ENCODE measurements around the gene C1QTNF7. TPM values are rescaled to one million over a fixed set of nuclear protein-coding genes. Genes with fewer than 3 reads are reported as not detected.

C1QTNF7 gene
- total RNA-seq (2014; rRNA removed; shearing (Covaris generic); ENCODE audit: low replicate concordance), result not detected in 2 replicates

GRCh38 chr4:15427701-15428100, at the start of gene C1QTNF7:
TSS of gene C1QTNF7 (plus strand) at chr4:15428033. CDS start at chr4:15435744, 7,711 bp downstream.
- Histone ChIP-seq H3K9me3 (ENCODE audit: low read length) (no peaks in the 10 kb centered on the region), H3K27me3 (ENCODE audit: low read length) (no peaks in the 10 kb centered on the region), H3K36me3 (ENCODE audit: insufficient read depth, low read length) (no peaks in the 10 kb centered on the region), H3K9me2 (replicated peaks; ENCODE audit: insufficient read depth, low read length) (no peaks in the 10 kb centered on the region), H3K4me2 (ENCODE audit: low read depth, low read length, poor library complexity, severe bottlenecking) (no peak within 1 kb of the TSS), H3K79me2 (ENCODE audit: low read length) (no peaks in the 10 kb centered on the region), H4K20me1 (ENCODE audit: insufficient read depth, low read depth, low read length) (no peaks in the 10 kb centered on the region), H3K4me3 (ENCODE audit: low read length) (no peak within 1 kb of the TSS), H2AFZ (ENCODE audit: low read length) (no peak within 1 kb of the TSS), H3K27ac (ENCODE audit: low read length) (no peak within 1 kb of the TSS), H3K4me1 (ENCODE audit: low read length) (no peaks in the 10 kb centered on the region), H3K9ac (ENCODE audit: low read length) (no peak within 1 kb of the TSS)
- no peak for DNase-seq

GRCh38 chr4:15378062-15378461, 49.8 kb upstream of the C1QTNF7 start:
- DNase-seq, result no peak
- no peaks in the 10 kb centered on the region for H3K4me1 ChIP-seq (ENCODE audit: low read length)
- no peaks in the 10 kb centered on the region for H3K27me3 ChIP-seq (ENCODE audit: low read length)
- no peak overlapping the region for H3K27ac ChIP-seq (ENCODE audit: low read length)
- H4K20me1 ChIP-seq (ENCODE audit: insufficient read depth, low read depth, low read length), result no peaks in the 10 kb centered on the region
- H3K9ac ChIP-seq (ENCODE audit: low read length), result no peak overlapping the region
- H3K9me2 ChIP-seq (replicated peaks; ENCODE audit: insufficient read depth, low read length), result no peaks in the 10 kb centered on the region
- no peak overlapping the region for H2AFZ ChIP-seq (ENCODE audit: low read length)
- no peaks in the 10 kb centered on the region for H3K79me2 ChIP-seq (ENCODE audit: low read length)
- H3K4me2 ChIP-seq (ENCODE audit: low read depth, low read length, poor library complexity, severe bottlenecking), result no peak overlapping the region
- H3K9me3 ChIP-seq (ENCODE audit: low read length), result no peaks in the 10 kb centered on the region
- H3K4me3 ChIP-seq (ENCODE audit: low read length), result no peak overlapping the region
- H3K36me3 ChIP-seq (ENCODE audit: insufficient read depth, low read length), result no peaks in the 10 kb centered on the region

GRCh38 chr4:15378493-15378892, 49.3 kb upstream of the C1QTNF7 start:
- Histone ChIP-seq H3K9ac (ENCODE audit: low read length) (no peak overlapping the region), H3K4me2 (ENCODE audit: low read depth, low read length, poor library complexity, severe bottlenecking) (no peak overlapping the region), H3K36me3 (ENCODE audit: insufficient read depth, low read length) (no peaks in the 10 kb centered on the region), H3K4me1 (ENCODE audit: low read length) (no peaks in the 10 kb centered on the region), H4K20me1 (ENCODE audit: insufficient read depth, low read depth, low read length) (no peaks in the 10 kb centered on the region), H3K27me3 (ENCODE audit: low read length) (no peaks in the 10 kb centered on the region), H3K27ac (ENCODE audit: low read length) (no peak overlapping the region), H3K4me3 (ENCODE audit: low read length) (no peak overlapping the region), H3K9me2 (replicated peaks; ENCODE audit: insufficient read depth, low read length) (no peaks in the 10 kb centered on the region), H3K9me3 (ENCODE audit: low read length) (no peaks in the 10 kb centered on the region), H3K79me2 (ENCODE audit: low read length) (no peaks in the 10 kb centered on the region), H2AFZ (ENCODE audit: low read length) (no peak overlapping the region)
- no peak for DNase-seq

- Histone ChIP-seq H3K27ac (ENCODE audit: low read length) (no peak overlapping the region), H4K20me1 (ENCODE audit: insufficient read depth, low read depth, low read length) (no peaks in the 10 kb centered on the region), H3K9me3 (ENCODE audit: low read length) (no peaks in the 10 kb centered on the region), H2AFZ (ENCODE audit: low read length) (no peak overlapping the region), H3K36me3 (ENCODE audit: insufficient read depth, low read length) (no peaks in the 10 kb centered on the region), H3K79me2 (ENCODE audit: low read length) (no peaks in the 10 kb centered on the region), H3K27me3 (ENCODE audit: low read length) (no peaks in the 10 kb centered on the region), H3K4me3 (ENCODE audit: low read length) (no peak overlapping the region), H3K4me2 (ENCODE audit: low read depth, low read length, poor library complexity, severe bottlenecking) (no peak overlapping the region), H3K4me1 (ENCODE audit: low read length) (no peaks in the 10 kb centered on the region), H3K9me2 (replicated peaks; ENCODE audit: insufficient read depth, low read length) (no peaks in the 10 kb centered on the region), H3K9ac (ENCODE audit: low read length) (no peak overlapping the region)
- no peak for DNase-seq
Observed at GRCh38 chr4:15381806-15382338, 46.0 kb upstream of the C1QTNF7 start.

GRCh38 chr4:15382669-15383273, 45.1 kb upstream of the C1QTNF7 start:
- H3K79me2 ChIP-seq (ENCODE audit: low read length), result no peaks in the 10 kb centered on the region
- H3K27me3 ChIP-seq (ENCODE audit: low read length), result no peaks in the 10 kb centered on the region
- DNase-seq, result no peak
- no peaks in the 10 kb centered on the region for H3K9me3 ChIP-seq (ENCODE audit: low read length)
- H3K27ac ChIP-seq (ENCODE audit: low read length), result no peak overlapping the region
- H3K9me2 ChIP-seq (replicated peaks; ENCODE audit: insufficient read depth, low read length), result no peaks in the 10 kb centered on the region
- no peaks in the 10 kb centered on the region for H3K36me3 ChIP-seq (ENCODE audit: insufficient read depth, low read length)
- H3K4me2 ChIP-seq (ENCODE audit: low read depth, low read length, poor library complexity, severe bottlenecking), result no peak overlapping the region
- H3K4me1 ChIP-seq (ENCODE audit: low read length), result no peaks in the 10 kb centered on the region
- no peak overlapping the region for H3K9ac ChIP-seq (ENCODE audit: low read length)
- H2AFZ ChIP-seq (ENCODE audit: low read length), result no peak overlapping the region
- no peak overlapping the region for H3K4me3 ChIP-seq (ENCODE audit: low read length)
- no peaks in the 10 kb centered on the region for H4K20me1 ChIP-seq (ENCODE audit: insufficient read depth, low read depth, low read length)

- Histone ChIP-seq H3K27me3 (ENCODE audit: low read length) (no peaks in the 10 kb centered on the region), H3K27ac (ENCODE audit: low read length) (no peak overlapping the region), H3K9ac (ENCODE audit: low read length) (no peak overlapping the region), H3K9me3 (ENCODE audit: low read length) (no peaks in the 10 kb centered on the region), H3K79me2 (ENCODE audit: low read length) (no peaks in the 10 kb centered on the region), H3K4me3 (ENCODE audit: low read length) (no peak overlapping the region), H2AFZ (ENCODE audit: low read length) (no peak overlapping the region), H3K4me2 (ENCODE audit: low read depth, low read length, poor library complexity, severe bottlenecking) (no peak overlapping the region), H4K20me1 (ENCODE audit: insufficient read depth, low read depth, low read length) (no peaks in the 10 kb centered on the region), H3K36me3 (ENCODE audit: insufficient read depth, low read length) (no peaks in the 10 kb centered on the region), H3K4me1 (ENCODE audit: low read length) (no peaks in the 10 kb centered on the region), H3K9me2 (replicated peaks; ENCODE audit: insufficient read depth, low read length) (no peaks in the 10 kb centered on the region)
- DNase-seq, result no peak
Observed at GRCh38 chr4:15385515-15385914, 42.3 kb upstream of the C1QTNF7 start.

- no peak for DNase-seq
- Histone ChIP-seq H3K4me2 (ENCODE audit: low read depth, low read length, poor library complexity, severe bottlenecking) (no peak overlapping the region), H3K9me3 (ENCODE audit: low read length) (no peaks in the 10 kb centered on the region), H3K27me3 (ENCODE audit: low read length) (no peaks in the 10 kb centered on the region), H3K4me1 (ENCODE audit: low read length) (no peaks in the 10 kb centered on the region), H3K9me2 (replicated peaks; ENCODE audit: insufficient read depth, low read length) (no peaks in the 10 kb centered on the region), H3K36me3 (ENCODE audit: insufficient read depth, low read length) (no peaks in the 10 kb centered on the region), H3K4me3 (ENCODE audit: low read length) (no peak overlapping the region), H3K27ac (ENCODE audit: low read length) (no peak overlapping the region), H4K20me1 (ENCODE audit: insufficient read depth, low read depth, low read length) (no peaks in the 10 kb centered on the region), H2AFZ (ENCODE audit: low read length) (no peak overlapping the region), H3K9ac (ENCODE audit: low read length) (no peak overlapping the region), H3K79me2 (ENCODE audit: low read length) (no peaks in the 10 kb centered on the region)
Observed at GRCh38 chr4:15385928-15386327, 41.9 kb upstream of the C1QTNF7 start.

- Histone ChIP-seq H3K4me3 (ENCODE audit: low read length) (no peak overlapping the region), H4K20me1 (ENCODE audit: insufficient read depth, low read depth, low read length) (no peaks in the 10 kb centered on the region), H3K4me1 (ENCODE audit: low read length) (no peaks in the 10 kb centered on the region), H3K9me3 (ENCODE audit: low read length) (no peaks in the 10 kb centered on the region), H3K9ac (ENCODE audit: low read length) (no peak overlapping the region), H3K27ac (ENCODE audit: low read length) (no peak overlapping the region), H3K27me3 (ENCODE audit: low read length) (no peaks in the 10 kb centered on the region), H3K36me3 (ENCODE audit: insufficient read depth, low read length) (no peaks in the 10 kb centered on the region), H3K9me2 (replicated peaks; ENCODE audit: insufficient read depth, low read length) (no peaks in the 10 kb centered on the region), H3K79me2 (ENCODE audit: low read length) (no peaks in the 10 kb centered on the region), H3K4me2 (ENCODE audit: low read depth, low read length, poor library complexity, severe bottlenecking) (no peak overlapping the region), H2AFZ (ENCODE audit: low read length) (no peak overlapping the region)
- DNase-seq, result no peak
Observed at GRCh38 chr4:15390494-15390893, 37.3 kb upstream of the C1QTNF7 start.

Measured in Karpas-422 (cell line).